ENCODE data around the gene MYO9A.

MYO9A gene

DNA sequence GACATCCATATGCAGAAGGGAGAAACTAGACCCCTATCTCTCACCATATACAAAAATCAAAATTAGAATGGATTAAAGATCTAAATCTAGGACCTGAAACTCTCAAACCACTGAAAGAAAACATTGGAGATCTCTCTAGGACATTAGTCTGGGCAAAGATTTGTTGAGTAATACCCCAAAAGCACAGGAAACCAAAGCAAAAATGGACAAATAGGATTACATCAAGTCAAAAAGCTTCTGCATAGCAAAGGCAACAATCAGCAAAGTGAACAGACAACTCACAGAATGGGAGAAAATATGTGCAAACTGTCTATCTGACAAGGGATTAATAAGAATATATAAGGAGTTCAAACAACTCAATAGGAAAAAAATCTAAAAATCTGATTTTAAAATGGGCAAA lies 54.8 kb downstream of the MYO9A start:
- no peak for DNase-seq (ENCODE audit: low read depth in 1 of 2, low spot score in 1 of 2)
- no peaks in the 10 kb centered on the region for H3K27me3 ChIP-seq (ENCODE audit: insufficient read depth, poor library complexity, severe bottlenecking)
- H3K4me3 ChIP-seq (replicated peaks; ENCODE audit: insufficient read depth, low read length): no peak overlapping the region
- no peak overlapping the region for H3K27ac ChIP-seq (replicated peaks)
- TF ChIP-seq SPI1 (IDR thresholded peaks at IDR 0.05; ENCODE audit: borderline replicate concordance, low read depth): no peak
- TF ChIP-seq GABPA (IDR thresholded peaks at IDR 0.05; ENCODE audit: low read depth): no peak
- TF ChIP-seq REST (IDR thresholded peaks at IDR 0.05; ENCODE audit: insufficient replicate concordance, low read depth): no peak
- TF ChIP-seq, protein P1, sequence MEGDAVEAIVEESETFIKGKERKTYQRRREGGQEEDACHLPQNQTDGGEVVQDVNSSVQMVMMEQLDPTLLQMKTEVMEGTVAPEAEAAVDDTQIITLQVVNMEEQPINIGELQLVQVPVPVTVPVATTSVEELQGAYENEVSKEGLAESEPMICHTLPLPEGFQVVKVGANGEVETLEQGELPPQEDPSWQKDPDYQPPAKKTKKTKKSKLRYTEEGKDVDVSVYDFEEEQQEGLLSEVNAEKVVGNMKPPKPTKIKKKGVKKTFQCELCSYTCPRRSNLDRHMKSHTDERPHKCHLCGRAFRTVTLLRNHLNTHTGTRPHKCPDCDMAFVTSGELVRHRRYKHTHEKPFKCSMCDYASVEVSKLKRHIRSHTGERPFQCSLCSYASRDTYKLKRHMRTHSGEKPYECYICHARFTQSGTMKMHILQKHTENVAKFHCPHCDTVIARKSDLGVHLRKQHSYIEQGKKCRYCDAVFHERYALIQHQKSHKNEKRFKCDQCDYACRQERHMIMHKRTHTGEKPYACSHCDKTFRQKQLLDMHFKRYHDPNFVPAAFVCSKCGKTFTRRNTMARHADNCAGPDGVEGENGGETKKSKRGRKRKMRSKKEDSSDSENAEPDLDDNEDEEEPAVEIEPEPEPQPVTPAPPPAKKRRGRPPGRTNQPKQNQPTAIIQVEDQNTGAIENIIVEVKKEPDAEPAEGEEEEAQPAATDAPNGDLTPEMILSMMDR (IDR thresholded peaks at IDR 0.05; ENCODE audit: insufficient read depth, low read length): no peak
- TF ChIP-seq POLR2AphosphoS5 (IDR thresholded peaks at IDR 0.05; ENCODE audit: low read depth): no peak

- Histone ChIP-seq H3K4me3 (replicated peaks; ENCODE audit: insufficient read depth, low read length) (no peak overlapping the region), H3K27ac (replicated peaks) (no peak overlapping the region), H3K27me3 (ENCODE audit: insufficient read depth, poor library complexity, severe bottlenecking) (no peaks in the 10 kb centered on the region)
- DNase-seq (ENCODE audit: low read depth in 1 of 2, low spot score in 1 of 2): no peak
- no peak for TF ChIP-seq REST (IDR thresholded peaks at IDR 0.05; ENCODE audit: insufficient replicate concordance, low read depth)
- no peak for TF ChIP-seq POLR2AphosphoS5 (IDR thresholded peaks at IDR 0.05; ENCODE audit: low read depth)
- no peak for TF ChIP-seq SPI1 (IDR thresholded peaks at IDR 0.05; ENCODE audit: borderline replicate concordance, low read depth)
- no peak for TF ChIP-seq GABPA (IDR thresholded peaks at IDR 0.05; ENCODE audit: low read depth)
- TF ChIP-seq, protein P1 (IDR thresholded peaks at IDR 0.05; ENCODE audit: insufficient read depth, low read length): no peak
Measured at GRCh38 chr15:72062319-72062718, 55.6 kb downstream of the MYO9A start.

DNA sequence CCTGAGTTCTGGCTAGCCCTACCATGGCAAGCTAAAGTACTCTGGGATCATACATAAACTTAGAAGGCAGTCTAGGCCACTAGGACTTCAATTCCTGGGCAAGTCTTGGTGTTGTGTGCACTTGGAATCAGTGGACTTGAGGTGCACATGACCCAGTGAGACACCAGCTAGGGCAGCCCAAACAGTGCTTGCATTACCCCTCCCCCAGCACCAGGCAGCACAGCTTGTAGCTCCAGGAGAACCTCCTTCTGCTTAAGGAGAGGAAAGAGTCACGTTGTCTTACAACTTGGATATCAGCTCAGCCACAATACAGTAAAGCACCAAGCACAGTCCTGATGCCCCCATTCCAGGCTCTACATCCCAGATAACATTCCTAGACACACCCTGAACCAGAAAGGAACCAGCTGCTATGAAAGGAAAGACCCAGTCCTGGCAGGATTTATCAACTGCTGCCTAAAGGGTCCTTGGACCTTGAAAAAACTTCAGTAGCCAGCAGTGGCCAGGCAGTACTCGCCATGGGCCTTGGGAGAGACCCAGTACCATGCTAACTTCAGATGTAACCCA lies 57.2 kb downstream of the MYO9A start:
- TF ChIP-seq, protein P1 (IDR thresholded peaks at IDR 0.05; ENCODE audit: insufficient read depth, low read length): no peak
- TF ChIP-seq POLR2AphosphoS5 (IDR thresholded peaks at IDR 0.05; ENCODE audit: low read depth): no peak
- no peak for TF ChIP-seq SPI1 (IDR thresholded peaks at IDR 0.05; ENCODE audit: borderline replicate concordance, low read depth)
- TF ChIP-seq GABPA (IDR thresholded peaks at IDR 0.05; ENCODE audit: low read depth): no peak
- TF ChIP-seq REST (IDR thresholded peaks at IDR 0.05; ENCODE audit: insufficient replicate concordance, low read depth): no peak
- Histone ChIP-seq H3K27ac (replicated peaks) (no peak overlapping the region), H3K4me3 (replicated peaks; ENCODE audit: insufficient read depth, low read length) (no peak overlapping the region), H3K27me3 (ENCODE audit: insufficient read depth, poor library complexity, severe bottlenecking) (no peaks in the 10 kb centered on the region)
- DNase-seq (ENCODE audit: low read depth in 1 of 2, low spot score in 1 of 2): no peak
